Measurements from ENCODE around the gene FUT3.

- TF ChIP-seq CTCF (conservative IDR thresholded peaks at IDR 0.05; ENCODE audit: low read length) (no peak), EZH2phosphoT487 (IDR thresholded peaks at IDR 0.05; ENCODE audit: borderline replicate concordance) (no peak)
Measured at GRCh38 chr19:5824751-5825150, 26.5 kb downstream of the FUT3 start.
